Lung (tissue), 12 donors: ENCODE results near the gene AKNAD1. TPM values are rescaled to one million over a fixed set of nuclear protein-coding genes. Genes with fewer than 3 reads are reported as not detected.
A peak's percentile ranks its signal among the peaks of the same experiment; 100 is the strongest.

ENCODE experiments used
- ATAC-seq: fragments of 200-7000 bp; cut with Tn5 transposase; one replicate; pipeline ENCODE4 v1.9.1; 2020; ENCODE audit warnings: moderate number of reproducible peaks; ENCODE audit not compliant: insufficient read depth, low FRiP score
- DNase-seq, 3 donors: peaks; one replicate each; pipeline ENCODE4 v3.0.0-alpha.2; 2013 to 2017
- H3K27ac ChIP-seq, 2 donors: one replicate each; pipeline ENCODE4 v1.5.1; 2013; ENCODE audit warnings: mild to moderate bottlenecking in 2 of 2, moderate library complexity in 2 of 2, control low read depth in 1 of 2, inconsistent platforms in 1 of 2, low read depth in 1 of 2, low read length in 1 of 2
- H3K27me3 ChIP-seq, 3 donors: one replicate each; pipeline ENCODE4 v1.5.1; 2013; ENCODE audit warnings: low read length in 2 of 3; ENCODE audit not compliant: control insufficient read depth in 3 of 3, insufficient read depth in 3 of 3
- H3K36me3 ChIP-seq, 4 donors: one replicate each; pipeline ENCODE4 v1.5.1; 2013; ENCODE audit warnings: low read length in 4 of 4, mild to moderate bottlenecking in 1 of 4, moderate library complexity in 1 of 4; ENCODE audit not compliant: control insufficient read depth in 4 of 4, insufficient read depth in 4 of 4
- H3K4me1 ChIP-seq, 5 donors: one replicate each; pipeline ENCODE4 v1.5.1; 2013; ENCODE audit warnings: low read length in 5 of 5, mild to moderate bottlenecking in 2 of 5, moderate library complexity in 1 of 5; ENCODE audit not compliant: control insufficient read depth in 5 of 5, insufficient read depth in 5 of 5
- H3K4me3 ChIP-seq: one replicate; pipeline ENCODE4 v1.5.1; 2013; ENCODE audit warnings: mild to moderate bottlenecking, control low read depth, moderate library complexity
- H3K9ac ChIP-seq, 2 donors: one replicate each; pipeline ENCODE4 v1.5.1; 2013; ENCODE audit warnings: low read length in 2 of 2, control low read depth in 1 of 2; ENCODE audit not compliant: insufficient read depth in 1 of 2
- H3K9me3 ChIP-seq, 4 donors: one replicate each; pipeline ENCODE4 v1.5.1; 2013; ENCODE audit warnings: low read length in 3 of 4, mild to moderate bottlenecking in 1 of 4, moderate library complexity in 1 of 4; ENCODE audit not compliant: control insufficient read depth in 4 of 4, insufficient read depth in 3 of 4
- WGBS, 2 donors: extraction: QIAGEN DNeasy Blood & Tissue Kit; methylation state at CpG; one replicate each; pipeline ENCODE4 v1.1.7; 2013; 5-methylcytosine and 5-hydroxymethylcytosine counted together
- polyA plus RNA-seq, 2 donors: library from polyadenylated mRNA; stranded (reverse); fragments of 200-250 nt; gene quantifications; one replicate each; pipeline ENCODE4 v1.2.1, GENCODE V29; 2013
- total RNA-seq, 2 donors: library from RNA; depleted of rRNA in 1 of 2; stranded (reverse); fragments of >200 nt in 1 of 2; gene quantifications; one replicate each; pipeline ENCODE4 v1.2.1, GENCODE V29; 2014 to 2021
- TF ChIP-seq, protein P1 (sequence below): IDR thresholded peaks from 2 replicates; pipeline ENCODE4 v1.5.1; 2012; ENCODE audit warnings: mild to moderate bottlenecking; ENCODE audit errors: control extremely low read depth, extremely low read depth
- donor health status: control.
- donor health status: control.
- donor health status: Bipolar disorder and iron deficiency.
- donor health status: healthy.
- donor health status: DM: yes; HTN: yes; CAD: no.

AKNAD1 gene
- total and polyA plus RNA-seq, 4 donors, result 0.02 to 0.31 (median 0.22) TPM; not detected in 1

DNA sequence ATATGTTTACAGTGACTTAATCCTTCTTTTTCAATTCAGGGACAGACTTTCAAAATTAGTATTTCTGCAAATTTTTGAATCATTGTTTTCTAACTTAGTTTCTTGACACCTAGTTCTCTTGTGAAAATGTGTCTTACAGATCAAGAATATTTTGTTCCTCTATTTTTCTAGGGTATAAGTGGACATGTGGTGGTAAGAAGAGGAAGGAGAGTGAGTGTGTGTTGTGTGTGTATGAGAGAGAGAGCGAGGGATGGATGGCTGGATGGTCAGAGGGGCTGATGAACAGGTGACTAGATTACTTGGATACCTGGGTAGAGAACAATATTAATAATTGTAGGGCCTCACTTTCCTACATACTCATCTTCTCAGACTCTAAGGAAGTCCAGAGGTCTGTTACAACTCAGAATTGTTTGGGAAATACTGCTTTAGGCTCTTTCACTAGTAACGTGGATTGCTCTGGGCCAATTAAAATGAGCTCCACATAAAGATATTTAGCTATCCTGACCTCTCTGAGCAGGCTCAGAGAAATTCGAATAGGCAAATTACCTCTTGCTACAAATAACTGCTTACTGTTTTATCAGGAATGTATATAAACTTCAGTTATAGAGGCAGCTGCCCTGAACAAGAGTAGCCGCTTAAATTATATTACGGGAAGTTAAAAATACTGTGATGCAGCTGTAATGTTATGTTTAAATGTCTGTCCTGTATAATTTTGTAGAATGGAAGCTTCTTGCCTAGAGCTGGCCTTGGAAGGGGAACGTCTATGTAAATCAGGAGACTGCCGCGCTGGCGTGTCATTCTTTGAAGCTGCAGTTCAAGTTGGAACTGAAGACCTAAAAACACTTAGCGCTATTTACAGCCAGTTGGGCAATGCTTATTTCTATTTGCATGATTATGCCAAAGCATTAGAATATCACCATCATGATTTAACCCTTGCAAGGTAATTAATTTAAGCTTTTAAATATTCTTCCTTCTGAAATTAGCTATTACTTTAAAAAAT is 39.6 kb upstream of the AKNAD1 start:
- no peak overlapping the region for H3K27ac ChIP-seq
- TF ChIP-seq, protein P1, sequence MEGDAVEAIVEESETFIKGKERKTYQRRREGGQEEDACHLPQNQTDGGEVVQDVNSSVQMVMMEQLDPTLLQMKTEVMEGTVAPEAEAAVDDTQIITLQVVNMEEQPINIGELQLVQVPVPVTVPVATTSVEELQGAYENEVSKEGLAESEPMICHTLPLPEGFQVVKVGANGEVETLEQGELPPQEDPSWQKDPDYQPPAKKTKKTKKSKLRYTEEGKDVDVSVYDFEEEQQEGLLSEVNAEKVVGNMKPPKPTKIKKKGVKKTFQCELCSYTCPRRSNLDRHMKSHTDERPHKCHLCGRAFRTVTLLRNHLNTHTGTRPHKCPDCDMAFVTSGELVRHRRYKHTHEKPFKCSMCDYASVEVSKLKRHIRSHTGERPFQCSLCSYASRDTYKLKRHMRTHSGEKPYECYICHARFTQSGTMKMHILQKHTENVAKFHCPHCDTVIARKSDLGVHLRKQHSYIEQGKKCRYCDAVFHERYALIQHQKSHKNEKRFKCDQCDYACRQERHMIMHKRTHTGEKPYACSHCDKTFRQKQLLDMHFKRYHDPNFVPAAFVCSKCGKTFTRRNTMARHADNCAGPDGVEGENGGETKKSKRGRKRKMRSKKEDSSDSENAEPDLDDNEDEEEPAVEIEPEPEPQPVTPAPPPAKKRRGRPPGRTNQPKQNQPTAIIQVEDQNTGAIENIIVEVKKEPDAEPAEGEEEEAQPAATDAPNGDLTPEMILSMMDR, result no peak
- peak overlapping the region in 1 of 2 donors; percentile 54 for H3K9ac ChIP-seq
- no peaks in the 10 kb centered on the region for H3K9me3 ChIP-seq
- WGBS, 2 donors, result 66 to 70% methylated on average over 10 of the region's 10 CpGs
- H3K4me3 ChIP-seq, result no peak overlapping the region
- DNase-seq (peak; percentile 43 to 77 (median 75)), ATAC-seq (no peak)
- peaks cover 0 to 11% (median 5%) of the 10 kb centered on the region in 4 donors for H3K36me3 ChIP-seq
- peaks cover 0 to 17% (median 0%) of the 10 kb centered on the region in 5 donors for H3K4me1 ChIP-seq
- no peaks in the 10 kb centered on the region for H3K27me3 ChIP-seq

DNA sequence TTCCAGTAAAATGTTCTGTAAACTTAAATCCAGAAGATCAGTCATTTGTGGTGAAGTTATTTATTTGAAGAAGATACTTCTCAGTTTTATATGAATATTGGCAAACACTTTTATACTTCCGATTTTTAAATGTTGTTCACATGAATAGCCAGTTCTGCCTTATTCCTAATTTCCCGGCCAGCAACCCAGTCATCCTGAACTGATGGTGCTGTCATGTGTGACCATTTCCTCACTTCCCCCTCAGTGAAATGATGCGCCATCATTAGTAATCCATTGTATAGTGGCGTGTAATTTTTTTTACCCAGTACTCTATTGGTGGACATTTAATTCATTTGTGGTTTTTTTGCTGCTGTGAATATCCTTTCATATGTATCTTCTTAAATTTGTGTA is 36.2 kb upstream of the AKNAD1 start:
- TF ChIP-seq, protein P1, result no peak
- Histone ChIP-seq H3K27me3 (no peaks in the 10 kb centered on the region), H3K4me3 (no peak overlapping the region), H3K9me3 (no peaks in the 10 kb centered on the region), H3K9ac (no peak overlapping the region), H3K36me3 (no peaks in the 10 kb centered on the region), H3K4me1 (peaks cover 0 to 17% (median 3%) of the 10 kb centered on the region in 5 donors), H3K27ac (no peak overlapping the region)
- DNase-seq (no peak), ATAC-seq (no peak)
- WGBS, 2 donors, result 80 to 91% methylated on average over 4 of the region's 4 CpGs

DNA sequence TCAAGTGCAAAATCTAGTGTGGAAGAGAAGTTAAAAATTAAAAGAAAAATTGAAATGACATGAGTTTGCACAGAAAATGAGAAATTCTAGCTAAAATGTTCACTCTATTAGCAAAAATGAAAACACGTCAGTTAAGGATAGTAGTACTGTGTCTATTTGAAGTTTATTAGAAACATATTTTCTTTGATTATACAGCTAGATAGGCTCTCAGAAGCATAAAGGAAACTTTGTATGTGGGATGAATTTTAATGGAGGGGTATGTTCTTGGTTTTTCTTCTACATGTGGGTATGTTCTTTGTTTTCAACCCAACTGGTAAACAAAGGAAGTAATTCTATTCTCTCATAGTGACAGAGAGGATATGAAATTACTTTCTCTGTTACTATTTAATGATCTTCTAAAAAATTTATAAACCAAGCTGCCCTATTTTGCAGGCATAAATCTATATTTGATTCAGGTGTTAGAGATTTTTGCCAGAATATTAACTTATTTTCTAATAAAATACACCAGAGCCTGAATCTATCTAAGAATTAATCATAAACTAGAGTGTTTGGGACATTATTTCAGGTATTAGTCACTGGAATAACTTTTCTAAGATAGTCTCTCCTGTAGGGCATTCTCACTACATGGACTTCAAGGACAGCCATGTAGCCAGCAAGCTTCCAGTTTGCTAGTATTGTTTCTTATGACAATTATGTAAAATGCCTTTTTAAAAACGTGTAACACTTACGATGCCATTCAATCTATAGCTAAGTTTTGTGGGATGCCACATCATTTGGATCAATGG is 35.7 kb upstream of the AKNAD1 start:
- Histone ChIP-seq H3K27me3 (no peaks in the 10 kb centered on the region), H3K27ac (no peak overlapping the region), H3K9ac (no peak overlapping the region), H3K36me3 (no peaks in the 10 kb centered on the region), H3K4me1 (peaks cover 0 to 13% (median 3%) of the 10 kb centered on the region in 5 donors), H3K4me3 (no peak overlapping the region), H3K9me3 (no peaks in the 10 kb centered on the region)
- TF ChIP-seq, protein P1, result no peak
- 91 to 92% methylated on average over 3 of the region's 3 CpGs for WGBS, 2 donors
- DNase-seq, result no peak
- no peak for ATAC-seq
